Measurements from ENCODE around the gene SH2D3C. TPM values are rescaled to one million over a fixed set of nuclear protein-coding genes. Genes with fewer than 3 reads are reported as not detected.
A peak's percentile ranks its signal among the peaks of the same experiment; 100 is the strongest.

Gene SH2D3C
- total RNA-seq, 1 donor, result 0.43 TPM

GRCh38 chr9:127720031-127720864 lies 58.2 kb downstream of the SH2D3C start:
- DNase-seq (ENCODE audit: low read depth), result no peak
- no peak overlapping the region for H3K4me3 ChIP-seq (ENCODE audit: low read depth, low read length)
- no peak for TF ChIP-seq CTCF (IDR thresholded peaks at IDR 0.05; ENCODE audit: insufficient read depth, low read depth, low read length)

GRCh38 chr9:127717766-127718165 lies 60.7 kb downstream of the SH2D3C start:
- no peak for DNase-seq (ENCODE audit: low read depth)
- no peak for TF ChIP-seq CTCF (IDR thresholded peaks at IDR 0.05; ENCODE audit: insufficient read depth, low read depth, low read length)

GRCh38 chr9:127716412-127716811 lies 62.1 kb downstream of the SH2D3C start:
- H3K4me3 ChIP-seq (ENCODE audit: low read depth, low read length), result peak overlapping the region; percentile 71
- no peak for DNase-seq (ENCODE audit: low read depth)
- TF ChIP-seq CTCF (IDR thresholded peaks at IDR 0.05; ENCODE audit: insufficient read depth, low read depth, low read length), result no peak

More at GRCh38 chr9:127717766-127718165, 60.7 kb downstream of the SH2D3C start:
- H3K4me3 ChIP-seq (ENCODE audit: low read depth, low read length), result no peak overlapping the region

GRCh38 chr9:127715470-127716337 lies 62.8 kb downstream of the SH2D3C start, which contains the start of the genes PTRH1 and TTC16:
PTRH1 (minus strand) TSS chr9:127715663; CDS start chr9:127715639, 24 bp downstream.
TTC16 (plus strand) TSS chr9:127716079; CDS start chr9:127716146, 67 bp downstream.
- DNase-seq (ENCODE audit: low read depth), result peak; percentile 96
- no peak for TF ChIP-seq CTCF (IDR thresholded peaks at IDR 0.05; ENCODE audit: insufficient read depth, low read depth, low read length)
- peak within 1 kb of the TSS; percentile 71 for H3K4me3 ChIP-seq (ENCODE audit: low read depth, low read length)

GRCh38 chr9:127714951-127715469 lies 63.5 kb downstream of the SH2D3C start:
- no peak for DNase-seq (ENCODE audit: low read depth)
- peak overlapping the region; percentile 71 for H3K4me3 ChIP-seq (ENCODE audit: low read depth, low read length)
- TF ChIP-seq CTCF (IDR thresholded peaks at IDR 0.05; ENCODE audit: insufficient read depth, low read depth, low read length), result no peak

GRCh38 chr9:127714020-127714750 lies 64.3 kb downstream of the SH2D3C start:
- H3K4me3 ChIP-seq (ENCODE audit: low read depth, low read length), result peak overlapping the region; percentile 71
- no peak for TF ChIP-seq CTCF (IDR thresholded peaks at IDR 0.05; ENCODE audit: insufficient read depth, low read depth, low read length)
- no peak for DNase-seq (ENCODE audit: low read depth)

All from fibroblast of villous mesenchyme (primary cell).